Colonic mucosa (tissue), 4 donors: ENCODE data around the gene ZNF326. TPM values are rescaled to one million over a fixed set of nuclear protein-coding genes. Genes with fewer than 3 reads are reported as not detected.
A peak's percentile ranks its signal among the peaks of the same experiment; 100 is the strongest.

Experiments
- DNase-seq: peaks from one replicate; pipeline ENCODE4 v3.0.0-alpha.2; 2020
- H3K27ac ChIP-seq: fragments of 200-600 bp; one replicate; pipeline ENCODE4 v1.8.0; 2021
- H3K27me3 ChIP-seq: fragments of 200-600 bp; one replicate; pipeline ENCODE4 v1.8.0; 2021
- H3K36me3 ChIP-seq: fragments of 200-600 bp; one replicate; pipeline ENCODE4 v1.8.0; 2021
- H3K4me1 ChIP-seq: fragments of 200-600 bp; one replicate; pipeline ENCODE4 v1.8.0; 2021; ENCODE audit warnings: mild to moderate bottlenecking
- H3K4me3 ChIP-seq: fragments of 200-600 bp; one replicate; pipeline ENCODE4 v1.8.0; 2021
- H3K9ac ChIP-seq, 2 donors: one replicate each; pipeline ENCODE4 v1.7.0; 2013; ENCODE audit warnings: control low read depth in 2 of 2, low read depth in 2 of 2, low read length in 2 of 2
- H3K9me3 ChIP-seq: fragments of 200-600 bp; one replicate; pipeline ENCODE4 v1.8.0; 2021
- CTCF ChIP-seq: fragments of 200-600 bp; IDR thresholded peaks from one replicate; pipeline ENCODE4 v1.8.0; 2022; ENCODE audit warnings: antibody characterized with exemption, mild to moderate bottlenecking
- intact Hi-C: fragments of 100-400 bp; cut with DNase I; formaldehyde crosslinking; loops from one replicate; pipeline ENCODE4 v1.14.1; 2022
- total RNA-seq, 2 donors: library from RNA; stranded (reverse); fragmentation: NEBNext Ultra II Directional in 1 of 2; extraction: Animal tissue kit (Norgen Biotek cat#: 25700) in 1 of 2; gene quantifications; one replicate each; pipeline ENCODE4 v1.2.1, GENCODE V29; 2021
- donor health status: healthy.
- donor health status: DM: no; HTN: no; CAD: no.
- donor health status: DM: no; HTN: no; CAD: no.

The ZNF326 gene
- total RNA-seq, 2 donors from 2014 or later: 24.6 TPM

GRCh38 chr1:89989099-89989498 lies 5.8 kb upstream of the ZNF326 start:
- intact Hi-C loops: loop anchor here (5.0 kb wide), 1 partner anchor 147 kb away; no protein-coding TSS in a partner anchor
- H3K4me1 ChIP-seq: peaks cover 5% of the 10 kb centered on the region
- H3K9me3 ChIP-seq: no peaks in the 10 kb centered on the region
- no peak for DNase-seq
- H3K9ac ChIP-seq: no peak overlapping the region
- H3K4me3 ChIP-seq: no peak overlapping the region
- H3K36me3 ChIP-seq: no peaks in the 10 kb centered on the region
- H3K27ac ChIP-seq: peak overlapping the region; percentile 84
- H3K27me3 ChIP-seq: no peaks in the 10 kb centered on the region
- TF ChIP-seq CTCF: no peak

- DNase-seq: peak; percentile 81
- intact Hi-C loops: loop anchor here (5.0 kb wide), 1 partner anchor 147 kb away; no protein-coding TSS in a partner anchor
- Histone ChIP-seq H3K9me3 (no peaks in the 10 kb centered on the region), H3K4me3 (no peak overlapping the region), H3K9ac (no peak overlapping the region), H3K36me3 (no peaks in the 10 kb centered on the region), H3K4me1 (peaks cover 5% of the 10 kb centered on the region), H3K27me3 (no peaks in the 10 kb centered on the region), H3K27ac (peak overlapping the region; percentile 84)
- TF ChIP-seq CTCF: no peak
Measured at GRCh38 chr1:89989799-89990198, 5.1 kb upstream of the ZNF326 start.

GRCh38 chr1:89990976-89991831 lies 3.7 kb upstream of the ZNF326 start:
- Histone ChIP-seq H3K9me3 (no peaks in the 10 kb centered on the region), H3K4me3 (no peak overlapping the region), H3K27ac (peak overlapping the region; percentile 84), H3K27me3 (no peaks in the 10 kb centered on the region), H3K4me1 (peaks cover 5% of the 10 kb centered on the region), H3K36me3 (no peaks in the 10 kb centered on the region), H3K9ac (peak overlapping the region in 1 of 2 donors; percentile 37)
- TF ChIP-seq CTCF: no peak
- DNase-seq: no peak
- intact Hi-C loops: no loop called here

- no peak for DNase-seq
- intact Hi-C loops: no loop called here
Measured at GRCh38 chr1:89993541-89993940, 1.4 kb upstream of the ZNF326 start.

GRCh38 chr1:89994231-89994804 lies 592 bp upstream of the ZNF326 start:
- Histone ChIP-seq H3K36me3 (no peaks in the 10 kb centered on the region), H3K27me3 (no peaks in the 10 kb centered on the region), H3K27ac (peak overlapping the region; percentile 92), H3K9me3 (no peaks in the 10 kb centered on the region), H3K4me3 (peak overlapping the region; percentile 80), H3K9ac (peak overlapping the region in 1 of 2 donors; percentile 88), H3K4me1 (peaks cover 11% of the 10 kb centered on the region)
- peak; percentile 40 for DNase-seq
- TF ChIP-seq CTCF: no peak
- intact Hi-C loops: no loop called here

More at GRCh38 chr1:89993541-89993940, 1.4 kb upstream of the ZNF326 start:
- no peak for TF ChIP-seq CTCF
- Histone ChIP-seq H3K4me3 (no peak overlapping the region), H3K9ac (no peak overlapping the region), H3K4me1 (peaks cover 8% of the 10 kb centered on the region), H3K9me3 (no peaks in the 10 kb centered on the region), H3K27ac (no peak overlapping the region), H3K36me3 (no peaks in the 10 kb centered on the region), H3K27me3 (no peaks in the 10 kb centered on the region)
